Measurements from ENCODE around the gene PTPRF. TPM values are rescaled to one million over a fixed set of nuclear protein-coding genes. Genes with fewer than 3 reads are reported as not detected.
"Not testable (repeated sequence)": the region's sequence is repeated elsewhere in the genome, so short reads cannot be mapped to it uniquely, and the experiment has no call there.

PTPRF gene
- total and polyA plus RNA-seq, 10 donors, result 2.7 to 25.0 (median 10.8) TPM

DNA sequence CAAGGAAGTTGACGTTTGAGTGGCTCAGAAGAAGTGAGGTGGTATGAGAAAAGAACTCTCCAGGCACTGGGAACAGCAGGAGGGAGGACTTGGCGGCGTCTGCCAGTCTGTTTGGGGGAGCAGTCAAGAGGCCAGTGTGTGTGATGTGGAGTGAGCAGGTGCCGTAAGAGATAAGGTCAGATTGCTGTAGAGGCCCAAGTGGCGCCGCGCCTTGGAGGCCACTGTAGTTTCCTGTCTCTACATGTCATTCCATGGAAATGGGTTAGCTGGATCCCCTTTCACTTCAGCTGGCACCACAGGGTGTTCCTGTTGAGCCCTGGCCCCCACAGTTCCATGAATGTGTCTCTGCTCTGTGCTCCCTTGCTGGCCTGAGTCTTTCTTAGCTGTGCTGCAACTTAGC, 35.5 kb upstream of the PTPRF start:
- Histone ChIP-seq H3K27ac (no peak overlapping the region), H3K27me3 (replicated peaks in 1 of 7) (no peaks in the 10 kb centered on the region), H3K36me3 (no peaks in the 10 kb centered on the region), H3K9me3 (peaks cover 0 to 24% (median 21%) of the 10 kb centered on the region in 8 donors), H3K4me1 (peaks cover 0 to 4% (median 0%) of the 10 kb centered on the region in 6 donors), H3K4me3 (no peak overlapping the region)
- DNase-seq, result no peak
- WGBS, 5 donors, result 83 to 92% (median 91%) methylated on average over 7 of the region's 7 CpGs
- intact Hi-C loops (cut with DNase I; ENCODE audit: low total_unique reads), result no loop called here
- TF ChIP-seq POLR2A (IDR thresholded peaks at IDR 0.05) (no peak), POLR2AphosphoS5 (IDR thresholded peaks at IDR 0.05) (no peak)
- TF ChIP-seq, protein P1, sequence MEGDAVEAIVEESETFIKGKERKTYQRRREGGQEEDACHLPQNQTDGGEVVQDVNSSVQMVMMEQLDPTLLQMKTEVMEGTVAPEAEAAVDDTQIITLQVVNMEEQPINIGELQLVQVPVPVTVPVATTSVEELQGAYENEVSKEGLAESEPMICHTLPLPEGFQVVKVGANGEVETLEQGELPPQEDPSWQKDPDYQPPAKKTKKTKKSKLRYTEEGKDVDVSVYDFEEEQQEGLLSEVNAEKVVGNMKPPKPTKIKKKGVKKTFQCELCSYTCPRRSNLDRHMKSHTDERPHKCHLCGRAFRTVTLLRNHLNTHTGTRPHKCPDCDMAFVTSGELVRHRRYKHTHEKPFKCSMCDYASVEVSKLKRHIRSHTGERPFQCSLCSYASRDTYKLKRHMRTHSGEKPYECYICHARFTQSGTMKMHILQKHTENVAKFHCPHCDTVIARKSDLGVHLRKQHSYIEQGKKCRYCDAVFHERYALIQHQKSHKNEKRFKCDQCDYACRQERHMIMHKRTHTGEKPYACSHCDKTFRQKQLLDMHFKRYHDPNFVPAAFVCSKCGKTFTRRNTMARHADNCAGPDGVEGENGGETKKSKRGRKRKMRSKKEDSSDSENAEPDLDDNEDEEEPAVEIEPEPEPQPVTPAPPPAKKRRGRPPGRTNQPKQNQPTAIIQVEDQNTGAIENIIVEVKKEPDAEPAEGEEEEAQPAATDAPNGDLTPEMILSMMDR (IDR thresholded peaks at IDR 0.05 in 8 of 11, conservative IDR thresholded peaks at IDR 0.05 in 3 of 11), result no peak

DNA sequence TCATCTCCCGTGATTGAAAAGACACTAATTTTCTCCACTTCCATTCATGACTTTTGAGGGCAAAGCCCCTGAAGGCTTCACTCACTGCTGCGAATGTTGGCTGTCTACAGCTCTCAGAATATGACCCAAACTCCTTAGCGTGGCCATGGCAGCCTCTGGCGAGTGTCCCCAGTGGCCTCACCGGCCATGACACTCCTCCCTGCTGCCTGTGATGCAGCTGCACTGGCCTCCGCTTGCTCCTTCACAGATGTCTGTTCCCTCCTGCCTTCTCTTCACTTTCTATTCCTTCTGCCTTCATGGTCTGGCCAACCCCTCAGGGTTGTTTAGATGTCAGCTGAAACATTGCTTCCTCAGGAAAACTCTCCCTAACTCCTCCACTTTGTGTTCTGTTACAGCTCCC, 30.8 kb upstream of the PTPRF start:
- Histone ChIP-seq H3K27ac (no peak overlapping the region), H3K27me3 (replicated peaks in 1 of 7) (no peaks in the 10 kb centered on the region), H3K4me3 (no peak overlapping the region), H3K4me1 (no peaks in the 10 kb centered on the region), H3K36me3 (no peaks in the 10 kb centered on the region), H3K9me3 (no peaks in the 10 kb centered on the region)
- DNase-seq, result no peak
- no peak for TF ChIP-seq POLR2AphosphoS5 (IDR thresholded peaks at IDR 0.05)
- TF ChIP-seq, protein P1 (IDR thresholded peaks at IDR 0.05 in 8 of 11, conservative IDR thresholded peaks at IDR 0.05 in 3 of 11), result no peak
- TF ChIP-seq POLR2A (IDR thresholded peaks at IDR 0.05), result no peak
- 77 to 87% (median 84%) methylated on average over 6 of the region's 6 CpGs for WGBS, 5 donors
- intact Hi-C loops (cut with DNase I; ENCODE audit: low total_unique reads), result no loop called here

DNA sequence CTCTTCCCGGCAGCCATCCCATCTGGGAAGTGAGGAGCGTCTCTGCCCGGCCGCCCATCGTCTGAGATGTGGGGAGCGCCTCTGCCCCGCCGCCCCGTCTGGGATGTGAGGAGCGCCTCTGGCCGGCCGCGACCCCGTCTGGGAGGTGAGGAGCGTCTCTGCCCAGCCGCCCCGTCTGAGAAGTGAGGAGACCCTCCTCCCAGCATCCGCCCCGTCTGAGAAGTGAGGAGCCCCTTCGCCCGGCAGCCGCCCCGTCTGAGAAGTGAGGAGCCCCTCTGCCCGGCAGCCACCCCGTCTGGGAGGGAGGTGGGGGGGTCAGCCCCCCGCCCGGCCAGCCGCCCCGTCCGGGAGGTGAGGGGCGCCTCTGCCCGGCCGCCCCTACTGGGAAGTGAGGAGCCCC, 28.9 kb upstream of the PTPRF start:
- H3K4me3 ChIP-seq; H3K4me1 ChIP-seq; H3K27ac ChIP-seq; H3K36me3 ChIP-seq; intact Hi-C loops (cut with DNase I; ENCODE audit: low total_unique reads); H3K27me3 ChIP-seq (replicated peaks in 1 of 7); H3K9me3 ChIP-seq; DNase-seq: not testable (repeated sequence)
- WGBS, 5 donors, result 95 to 100% (median 95%) methylated on average over 12 to 22 of the region's 33 CpGs; no CpG with 5 or more reads in 1 of the 5 donors

DNA sequence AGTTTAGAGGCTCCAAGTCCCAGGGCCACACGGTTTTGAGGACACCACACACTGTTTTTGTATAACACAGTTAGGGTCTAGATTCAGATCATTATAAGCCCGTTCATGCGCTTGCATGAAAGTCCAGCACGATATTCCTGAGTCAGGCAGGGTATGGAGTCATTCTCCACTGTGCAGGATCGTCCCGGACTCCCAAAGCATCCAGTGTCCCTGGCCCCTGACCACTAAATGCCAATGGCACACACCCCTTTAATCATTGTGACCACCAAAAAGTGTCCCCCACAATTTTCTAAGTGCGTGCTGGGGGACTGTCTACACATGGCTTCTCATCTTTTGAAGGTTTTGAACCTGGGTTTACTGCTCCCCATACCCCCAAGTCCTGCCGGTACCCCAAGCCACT, 27.1 kb upstream of the PTPRF start:
- H3K4me3 ChIP-seq, result no peak overlapping the region
- H3K9me3 ChIP-seq, result no peaks in the 10 kb centered on the region
- H3K36me3 ChIP-seq, result no peaks in the 10 kb centered on the region
- TF ChIP-seq, protein P1 (IDR thresholded peaks at IDR 0.05 in 8 of 11, conservative IDR thresholded peaks at IDR 0.05 in 3 of 11), result no peak
- no peak overlapping the region for H3K27ac ChIP-seq
- H3K4me1 ChIP-seq, result no peaks in the 10 kb centered on the region
- 88 to 91% (median 89%) methylated on average over 8 of the region's 8 CpGs for WGBS, 5 donors
- intact Hi-C loops (cut with DNase I; ENCODE audit: low total_unique reads), result no loop called here
- no peak for DNase-seq
- peaks cover 0 to 7% (median 0%) of the 10 kb centered on the region in 7 donors for H3K27me3 ChIP-seq (replicated peaks in 1 of 7)

All from spleen (tissue), 11 donors.